Measurements from ENCODE around the gene DPF1. TPM values are rescaled to one million over a fixed set of nuclear protein-coding genes. Genes with fewer than 3 reads are reported as not detected.
A peak's percentile ranks its signal among the peaks of the same experiment; 100 is the strongest.

The DPF1 gene
- not detected for total RNA-seq
- polyA plus RNA-seq (ENCODE audit: insufficient read depth, low read depth, low replicate concordance) = not detected
- long read RNA-seq, donor 1 = 0 reads
- long read RNA-seq, donor 2 = 0 reads
- long read RNA-seq, donor 3 = 0 reads
- long read RNA-seq, donor 4 = 0 reads
- long read RNA-seq, donor 5 = 0 reads
- long read RNA-seq, donor 6 = 0 reads
- long read RNA-seq, donor 7 = 0 reads
- long read RNA-seq, donor 8 = 0 reads
- long read RNA-seq, donor 9 = 0 reads
- long read RNA-seq, donor 10, partial matches to known transcripts = 0 of 1 reads
- long read RNA-seq, donor 10, other reads (novel, unspliced or antisense) = 0 of 1 reads

DNA sequence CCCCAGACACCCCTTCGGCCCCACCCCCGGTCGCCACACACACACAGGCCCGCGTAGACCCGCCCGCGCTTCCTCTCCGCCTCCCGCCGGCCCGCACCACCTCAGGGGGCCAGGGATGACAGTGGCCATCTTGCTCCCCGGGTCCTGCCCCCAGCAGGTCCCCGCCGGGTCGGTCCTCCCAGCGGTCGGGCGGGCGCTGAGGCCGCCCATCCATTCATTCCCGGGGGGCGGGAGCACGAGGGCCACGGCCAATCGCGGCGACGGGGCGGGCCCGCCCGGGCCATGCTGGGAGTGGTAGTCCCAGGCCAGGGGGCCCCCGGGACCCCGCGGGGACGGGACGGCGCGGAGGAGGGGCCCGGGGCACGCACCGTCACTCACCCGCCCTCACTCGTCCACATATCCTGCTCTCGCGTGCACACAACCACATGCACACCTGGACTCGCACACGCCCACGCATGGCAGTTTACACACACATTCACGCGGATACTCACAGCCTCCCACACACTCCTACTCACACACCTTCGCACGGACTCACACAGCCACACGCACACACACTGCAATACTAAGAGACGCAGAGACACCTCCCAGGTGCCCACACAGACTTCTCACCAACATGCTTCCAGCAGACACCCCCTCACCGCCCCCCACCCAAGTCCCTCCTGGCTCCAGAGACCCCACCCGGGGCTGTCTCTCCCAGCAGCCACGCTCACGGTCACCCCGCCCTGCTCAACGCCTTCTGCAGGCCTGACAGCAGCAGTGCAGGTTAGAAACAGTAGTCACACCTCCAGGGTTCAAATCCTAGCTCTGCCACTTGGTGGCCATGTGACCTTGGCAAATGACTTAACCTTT is at the start of gene DPF1:
Gene DPF1, minus strand, starts transcription at position 209 of the 849 bp plus-strand sequence. Its CDS starts 80 bp downstream, at position 129.
- peak in 4 of 5 donors; percentile 75 to 90 (median 84) for DNase-seq
- no peak for FAIRE-seq
- peaks cover 0 to 4% (median 0%) of the 10 kb centered on the region in 3 donors for H3K4me1 ChIP-seq (ENCODE audit: control insufficient read depth in 2 of 3, insufficient read depth in 2 of 3, low read depth in 1 of 3, low read length in 3 of 3)
- peak within 1 kb of the TSS in 1 of 3 donors; percentile 59 for H3K9ac ChIP-seq (ENCODE audit: low read length in 3 of 3)
- no peaks in the 10 kb centered on the region for H3K9me3 ChIP-seq (ENCODE audit: control insufficient read depth in 2 of 3, insufficient read depth in 1 of 3, low read length in 3 of 3)
- peak within 1 kb of the TSS in 1 of 3 donors; percentile 74 for H3K4me3 ChIP-seq (ENCODE audit: low read length in 3 of 3)
- TF ChIP-seq, protein P1, sequence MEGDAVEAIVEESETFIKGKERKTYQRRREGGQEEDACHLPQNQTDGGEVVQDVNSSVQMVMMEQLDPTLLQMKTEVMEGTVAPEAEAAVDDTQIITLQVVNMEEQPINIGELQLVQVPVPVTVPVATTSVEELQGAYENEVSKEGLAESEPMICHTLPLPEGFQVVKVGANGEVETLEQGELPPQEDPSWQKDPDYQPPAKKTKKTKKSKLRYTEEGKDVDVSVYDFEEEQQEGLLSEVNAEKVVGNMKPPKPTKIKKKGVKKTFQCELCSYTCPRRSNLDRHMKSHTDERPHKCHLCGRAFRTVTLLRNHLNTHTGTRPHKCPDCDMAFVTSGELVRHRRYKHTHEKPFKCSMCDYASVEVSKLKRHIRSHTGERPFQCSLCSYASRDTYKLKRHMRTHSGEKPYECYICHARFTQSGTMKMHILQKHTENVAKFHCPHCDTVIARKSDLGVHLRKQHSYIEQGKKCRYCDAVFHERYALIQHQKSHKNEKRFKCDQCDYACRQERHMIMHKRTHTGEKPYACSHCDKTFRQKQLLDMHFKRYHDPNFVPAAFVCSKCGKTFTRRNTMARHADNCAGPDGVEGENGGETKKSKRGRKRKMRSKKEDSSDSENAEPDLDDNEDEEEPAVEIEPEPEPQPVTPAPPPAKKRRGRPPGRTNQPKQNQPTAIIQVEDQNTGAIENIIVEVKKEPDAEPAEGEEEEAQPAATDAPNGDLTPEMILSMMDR (IDR thresholded peaks at IDR 0.05; ENCODE audit: borderline replicate concordance, extremely low read depth, insufficient read depth) = no peak
- no peak within 1 kb of the TSS for H3K27ac ChIP-seq (ENCODE audit: low read depth in 2 of 2, low read length in 2 of 2)
- H3K36me3 ChIP-seq (ENCODE audit: control insufficient read depth in 2 of 3, insufficient read depth in 3 of 3, low read length in 3 of 3) = no peaks in the 10 kb centered on the region
- intact Hi-C loops (cut with DNase I) = no loop called here
- no peaks in the 10 kb centered on the region for H3K27me3 ChIP-seq (ENCODE audit: control insufficient read depth, insufficient read depth, low read length)

DNA sequence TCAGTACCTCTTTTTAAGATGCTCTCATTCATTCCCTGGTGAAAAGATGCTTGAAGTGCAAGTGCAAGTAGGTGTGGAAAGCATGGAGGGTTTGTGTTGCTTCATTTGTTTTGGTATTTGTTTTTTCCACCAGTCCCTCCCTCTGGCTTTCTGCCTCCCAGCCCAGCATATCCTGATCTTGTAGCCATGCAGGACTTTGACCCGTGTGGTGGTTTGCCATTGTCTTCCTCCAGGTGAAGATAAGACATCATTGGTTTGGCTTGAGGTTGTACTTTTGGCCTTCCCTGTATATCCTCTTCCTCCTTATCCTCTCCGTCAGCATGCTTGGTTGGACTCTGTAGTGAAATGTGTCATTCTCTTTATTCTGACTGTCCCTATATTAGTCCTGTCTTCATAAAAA is 49.5 kb upstream of the DPF1 start:
- peaks cover 0 to 42% (median 33%) of the 10 kb centered on the region in 3 donors for H3K4me1 ChIP-seq (ENCODE audit: control insufficient read depth in 2 of 3, insufficient read depth in 2 of 3, low read depth in 1 of 3, low read length in 3 of 3)
- no peak overlapping the region for H3K4me3 ChIP-seq (ENCODE audit: low read length in 3 of 3)
- no peak for FAIRE-seq
- TF ChIP-seq, protein P1 (IDR thresholded peaks at IDR 0.05; ENCODE audit: borderline replicate concordance, extremely low read depth, insufficient read depth) = no peak
- no peaks in the 10 kb centered on the region for H3K27me3 ChIP-seq (ENCODE audit: control insufficient read depth, insufficient read depth, low read length)
- no peak overlapping the region for H3K27ac ChIP-seq (ENCODE audit: low read depth in 2 of 2, low read length in 2 of 2)
- no peak overlapping the region for H3K9ac ChIP-seq (ENCODE audit: low read length in 3 of 3)
- intact Hi-C loops (cut with DNase I) = no loop called here
- no peaks in the 10 kb centered on the region for H3K36me3 ChIP-seq (ENCODE audit: control insufficient read depth in 2 of 3, insufficient read depth in 3 of 3, low read length in 3 of 3)
- no peaks in the 10 kb centered on the region for H3K9me3 ChIP-seq (ENCODE audit: control insufficient read depth in 2 of 3, insufficient read depth in 1 of 3, low read length in 3 of 3)
- DNase-seq = no peak

DNA sequence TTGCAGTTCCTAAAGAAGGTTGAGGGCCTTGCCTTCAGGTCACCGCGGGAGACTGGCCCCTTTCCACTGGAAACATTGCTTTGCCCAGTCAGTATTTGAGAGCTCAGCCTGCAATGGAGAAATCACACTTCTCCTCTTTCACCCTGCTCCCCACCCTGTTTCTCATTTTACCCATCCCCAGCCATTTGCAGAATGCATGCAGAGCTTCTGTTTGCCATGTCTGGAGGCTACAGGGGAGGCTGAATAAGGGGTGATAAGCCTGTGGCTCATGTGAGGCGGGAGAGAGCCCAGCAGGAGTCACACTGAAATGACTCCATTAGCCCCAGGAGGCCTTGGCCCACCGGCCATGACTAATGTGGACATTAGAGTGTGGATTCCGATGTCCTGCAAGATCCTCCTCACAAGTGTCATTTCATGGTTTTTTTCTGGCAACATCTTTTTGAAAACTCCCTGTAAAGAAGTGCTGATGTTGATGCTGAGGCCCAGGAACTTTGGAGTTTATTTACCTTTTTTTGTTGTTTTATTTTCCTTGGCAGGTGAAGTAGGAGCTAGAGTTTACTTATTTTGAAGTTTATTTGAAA is 46.7 kb upstream of the DPF1 start:
- TF ChIP-seq, protein P1 (IDR thresholded peaks at IDR 0.05; ENCODE audit: borderline replicate concordance, extremely low read depth, insufficient read depth) = no peak
- Histone ChIP-seq H3K9me3 (ENCODE audit: control insufficient read depth in 2 of 3, insufficient read depth in 1 of 3, low read length in 3 of 3) (no peaks in the 10 kb centered on the region), H3K36me3 (ENCODE audit: control insufficient read depth in 2 of 3, insufficient read depth in 3 of 3, low read length in 3 of 3) (no peaks in the 10 kb centered on the region), H3K4me1 (ENCODE audit: control insufficient read depth in 2 of 3, insufficient read depth in 2 of 3, low read depth in 1 of 3, low read length in 3 of 3) (peaks cover 3 to 46% (median 45%) of the 10 kb centered on the region in 3 donors), H3K9ac (ENCODE audit: low read length in 3 of 3) (no peak overlapping the region), H3K4me3 (ENCODE audit: low read length in 3 of 3) (no peak overlapping the region), H3K27ac (ENCODE audit: low read depth in 2 of 2, low read length in 2 of 2) (no peak overlapping the region), H3K27me3 (ENCODE audit: control insufficient read depth, insufficient read depth, low read length) (no peaks in the 10 kb centered on the region)
- no peak for FAIRE-seq
- intact Hi-C loops (cut with DNase I) = no loop called here
- DNase-seq = no peak
